GM12801 (cell line): Measurements from ENCODE around the gene TNFSF13.

ENCODE experiments used
- TF ChIP-seq, protein P1 (sequence below): IDR thresholded peaks from one replicate; pipeline ENCODE4 v1.5.1; 2011; ENCODE audit warnings: control low read depth; ENCODE audit not compliant: insufficient read length; ENCODE audit errors: extremely low read depth

Gene TNFSF13

DNA sequence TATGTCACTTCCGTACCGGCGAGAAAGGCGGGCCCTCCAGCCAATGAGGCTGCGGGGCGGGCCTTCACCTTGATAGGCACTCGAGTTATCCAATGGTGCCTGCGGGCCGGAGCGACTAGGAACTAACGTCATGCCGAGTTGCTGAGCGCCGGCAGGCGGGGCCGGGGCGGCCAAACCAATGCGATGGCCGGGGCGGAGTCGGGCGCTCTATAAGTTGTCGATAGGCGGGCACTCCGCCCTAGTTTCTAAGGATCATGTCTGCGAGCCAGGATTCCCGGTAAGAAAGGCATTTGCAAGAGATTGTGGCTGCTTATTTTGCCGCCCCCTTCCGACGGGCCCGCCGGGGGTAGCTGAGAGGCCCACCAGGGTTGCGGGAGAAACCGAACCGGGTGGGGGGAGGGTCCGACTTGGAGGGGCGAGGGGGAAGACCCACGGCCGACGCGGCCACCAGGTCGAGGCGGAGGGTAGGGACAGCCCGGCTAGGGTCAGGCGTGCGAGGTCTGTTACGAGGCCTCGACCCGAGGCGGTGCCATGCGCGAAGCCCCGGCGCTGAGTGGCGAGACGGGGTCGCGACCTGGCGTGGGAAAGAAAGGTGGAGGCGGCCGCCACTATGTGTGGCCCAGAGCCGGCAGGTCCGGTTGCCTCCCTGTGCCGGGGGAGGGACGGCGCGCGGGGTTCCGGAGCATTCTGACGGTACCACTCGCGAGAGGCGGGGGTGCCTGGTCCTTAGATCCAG lies 14.2 kb downstream of the TNFSF13 start:
- TF ChIP-seq, protein P1, sequence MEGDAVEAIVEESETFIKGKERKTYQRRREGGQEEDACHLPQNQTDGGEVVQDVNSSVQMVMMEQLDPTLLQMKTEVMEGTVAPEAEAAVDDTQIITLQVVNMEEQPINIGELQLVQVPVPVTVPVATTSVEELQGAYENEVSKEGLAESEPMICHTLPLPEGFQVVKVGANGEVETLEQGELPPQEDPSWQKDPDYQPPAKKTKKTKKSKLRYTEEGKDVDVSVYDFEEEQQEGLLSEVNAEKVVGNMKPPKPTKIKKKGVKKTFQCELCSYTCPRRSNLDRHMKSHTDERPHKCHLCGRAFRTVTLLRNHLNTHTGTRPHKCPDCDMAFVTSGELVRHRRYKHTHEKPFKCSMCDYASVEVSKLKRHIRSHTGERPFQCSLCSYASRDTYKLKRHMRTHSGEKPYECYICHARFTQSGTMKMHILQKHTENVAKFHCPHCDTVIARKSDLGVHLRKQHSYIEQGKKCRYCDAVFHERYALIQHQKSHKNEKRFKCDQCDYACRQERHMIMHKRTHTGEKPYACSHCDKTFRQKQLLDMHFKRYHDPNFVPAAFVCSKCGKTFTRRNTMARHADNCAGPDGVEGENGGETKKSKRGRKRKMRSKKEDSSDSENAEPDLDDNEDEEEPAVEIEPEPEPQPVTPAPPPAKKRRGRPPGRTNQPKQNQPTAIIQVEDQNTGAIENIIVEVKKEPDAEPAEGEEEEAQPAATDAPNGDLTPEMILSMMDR: no peak

DNA sequence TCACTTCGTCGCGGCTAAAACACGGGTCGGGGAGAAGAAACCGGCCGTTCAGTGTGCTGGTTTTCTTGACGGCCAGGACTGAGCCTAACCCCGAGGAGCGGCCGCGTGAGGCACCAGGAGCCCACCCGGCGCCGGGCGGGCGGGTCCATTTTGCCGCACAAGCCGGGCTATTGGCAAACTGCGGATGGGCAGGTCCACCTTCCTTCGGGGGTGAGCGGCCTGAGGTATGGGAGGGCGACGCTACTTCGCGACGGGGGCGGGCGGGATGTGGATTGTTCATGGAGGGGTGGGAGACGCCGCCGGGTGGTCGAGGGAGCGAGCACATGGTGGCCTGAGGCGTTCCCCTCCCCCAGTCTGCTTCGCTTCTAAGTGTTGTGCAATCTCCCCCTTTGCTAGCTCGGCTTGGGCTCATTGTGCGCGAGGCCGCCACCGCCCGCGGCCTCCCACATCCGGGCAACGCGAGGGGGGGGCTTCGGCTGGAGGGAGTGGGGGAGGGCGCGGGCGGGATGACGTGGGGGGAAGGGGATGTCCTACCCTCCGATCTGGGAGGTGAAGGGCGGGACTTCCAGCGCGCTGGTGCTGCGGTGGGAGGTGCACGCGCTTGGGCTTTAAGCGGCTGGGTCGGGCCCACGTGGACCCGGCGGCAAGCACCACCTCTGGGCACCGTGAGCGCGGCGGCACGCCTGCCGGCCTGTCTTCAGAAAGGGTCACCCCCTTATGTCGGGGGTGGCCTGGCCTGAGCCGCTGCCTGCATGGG lies 15.0 kb downstream of the TNFSF13 start:
- TF ChIP-seq, protein P1: no peak

DNA sequence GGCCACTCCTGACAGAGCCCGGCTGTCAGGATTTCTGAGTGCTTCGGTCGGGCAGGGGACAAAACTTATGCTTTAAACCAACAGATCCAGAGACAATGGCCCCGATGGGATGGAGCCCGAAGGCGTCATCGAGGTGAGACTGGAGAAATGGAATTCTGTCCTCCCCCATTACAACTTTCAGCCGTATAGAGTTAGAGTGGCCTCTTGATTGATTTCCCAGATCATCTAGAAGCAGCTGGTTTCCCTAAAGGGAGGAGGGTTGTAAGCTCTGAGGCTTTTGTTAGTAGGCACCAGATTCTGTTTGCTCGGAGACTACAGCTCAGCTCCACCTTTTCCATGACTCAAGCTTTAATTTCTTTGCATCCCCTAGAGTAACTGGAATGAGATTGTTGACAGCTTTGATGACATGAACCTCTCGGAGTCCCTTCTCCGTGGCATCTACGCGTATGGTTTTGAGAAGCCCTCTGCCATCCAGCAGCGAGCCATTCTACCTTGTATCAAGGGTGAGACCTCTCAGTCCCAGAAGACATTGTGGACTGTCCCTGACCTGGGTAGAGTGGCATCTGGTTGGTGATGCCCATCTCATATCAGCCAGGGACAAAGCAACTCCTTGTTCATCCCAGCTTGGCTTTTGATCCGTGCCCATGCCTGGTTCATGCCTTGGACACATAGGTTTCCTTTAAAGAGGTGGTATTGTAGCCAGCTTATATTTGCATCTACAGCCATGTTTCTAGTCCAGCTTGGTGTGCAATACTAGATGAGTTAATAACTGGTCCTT lies 15.8 kb downstream of the TNFSF13 start:
- TF ChIP-seq, protein P1: no peak

DNA sequence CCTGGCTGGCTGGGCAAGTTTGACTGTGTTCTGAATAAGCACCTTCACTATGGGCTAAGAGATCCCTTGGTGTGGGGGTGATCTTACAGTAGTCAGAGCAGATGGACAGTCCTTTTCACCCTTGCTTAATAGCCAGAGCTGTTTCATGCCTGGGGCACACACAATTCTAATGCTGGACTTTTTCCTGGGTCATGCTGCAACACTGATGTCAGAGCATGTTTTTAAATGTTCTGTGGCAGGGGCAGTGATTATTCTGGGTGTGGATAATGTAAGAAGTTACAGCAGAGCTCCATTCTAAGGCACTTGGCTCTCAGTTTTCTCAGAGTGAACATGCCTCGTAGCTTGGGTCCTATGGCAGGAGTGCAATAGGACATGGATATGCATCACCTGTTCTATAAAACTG lies 16.9 kb downstream of the TNFSF13 start:
- TF ChIP-seq, protein P1: no peak

DNA sequence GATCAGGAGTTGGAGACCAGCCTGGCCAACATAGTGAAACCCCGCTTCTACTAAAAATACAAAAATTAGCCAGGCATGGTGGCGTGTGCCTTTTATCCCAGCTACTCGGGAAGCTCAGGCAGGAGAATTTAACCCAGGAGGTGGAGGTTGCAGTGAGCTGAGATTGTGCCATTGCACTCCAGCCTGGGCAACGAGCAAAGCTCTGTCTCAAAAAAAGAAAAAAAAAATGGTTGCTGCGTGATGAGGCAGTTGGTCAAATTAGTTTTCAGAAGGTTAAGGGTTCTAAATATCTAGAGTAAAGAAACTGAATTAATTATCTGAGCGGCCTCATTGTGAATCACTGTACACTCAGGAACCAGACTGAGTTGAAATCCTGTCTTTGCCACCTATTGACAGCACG lies 17.4 kb downstream of the TNFSF13 start:
- TF ChIP-seq, protein P1: no peak

DNA sequence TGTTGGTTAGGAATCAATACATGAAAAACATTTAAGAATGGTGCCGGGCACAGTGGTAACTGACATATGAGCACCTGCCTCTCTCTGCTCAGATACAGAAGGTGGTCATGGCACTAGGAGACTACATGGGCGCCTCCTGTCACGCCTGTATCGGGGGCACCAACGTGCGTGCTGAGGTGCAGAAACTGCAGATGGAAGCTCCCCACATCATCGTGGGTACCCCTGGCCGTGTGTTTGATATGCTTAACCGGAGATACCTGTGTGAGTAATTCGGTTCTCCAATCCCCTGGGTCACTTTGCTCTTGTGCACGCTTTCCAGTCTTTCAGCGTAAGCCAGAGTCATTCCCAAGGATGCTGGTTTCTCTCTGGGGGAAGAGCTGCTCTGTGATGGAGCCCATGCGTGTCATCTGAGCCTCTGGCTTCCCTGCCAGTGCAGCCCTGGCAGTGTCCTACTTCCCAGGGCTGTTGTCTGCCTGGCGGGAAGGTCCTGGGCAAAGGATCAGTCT lies 17.9 kb downstream of the TNFSF13 start:
- TF ChIP-seq, protein P1: no peak
